ENCODE measurements around the gene STRBP.

Gene STRBP

GRCh38 chr9:123111427-123112014, 156.9 kb downstream of the STRBP start:
- 0 out of 3 replicates have a peak, but pooled peaks have one; percentile 7 for ATAC-seq (ENCODE audit: insufficient read depth, low read depth)
- no peak for DNase-seq
- Histone ChIP-seq H2AFZ (ENCODE audit: low read depth, low read length) (no peak overlapping the region), H3K36me3 (ENCODE audit: insufficient read depth, low read length) (peaks cover 45% of the 10 kb centered on the region), H3K27me3 (ENCODE audit: insufficient read depth, low read length, poor library complexity) (no peaks in the 10 kb centered on the region), H3K9ac (ENCODE audit: low read depth, low read length) (no peak overlapping the region), H3K9me3 (ENCODE audit: insufficient read depth, low read length, severe bottlenecking) (no peaks in the 10 kb centered on the region), H3K4me2 (ENCODE audit: insufficient read depth, low read length) (no peak overlapping the region), H3K27ac (ENCODE audit: low read length) (no peak overlapping the region), H4K20me1 (ENCODE audit: insufficient read depth, low read length) (no peaks in the 10 kb centered on the region), H3K4me1 (ENCODE audit: insufficient read depth, low read length) (no peaks in the 10 kb centered on the region), H3K79me2 (ENCODE audit: insufficient read depth, low read length) (no peaks in the 10 kb centered on the region), H3K4me3 (ENCODE audit: low read depth in 1 of 2, low read length in 2 of 2) (no peak overlapping the region)
- TF ChIP-seq, protein P1, sequence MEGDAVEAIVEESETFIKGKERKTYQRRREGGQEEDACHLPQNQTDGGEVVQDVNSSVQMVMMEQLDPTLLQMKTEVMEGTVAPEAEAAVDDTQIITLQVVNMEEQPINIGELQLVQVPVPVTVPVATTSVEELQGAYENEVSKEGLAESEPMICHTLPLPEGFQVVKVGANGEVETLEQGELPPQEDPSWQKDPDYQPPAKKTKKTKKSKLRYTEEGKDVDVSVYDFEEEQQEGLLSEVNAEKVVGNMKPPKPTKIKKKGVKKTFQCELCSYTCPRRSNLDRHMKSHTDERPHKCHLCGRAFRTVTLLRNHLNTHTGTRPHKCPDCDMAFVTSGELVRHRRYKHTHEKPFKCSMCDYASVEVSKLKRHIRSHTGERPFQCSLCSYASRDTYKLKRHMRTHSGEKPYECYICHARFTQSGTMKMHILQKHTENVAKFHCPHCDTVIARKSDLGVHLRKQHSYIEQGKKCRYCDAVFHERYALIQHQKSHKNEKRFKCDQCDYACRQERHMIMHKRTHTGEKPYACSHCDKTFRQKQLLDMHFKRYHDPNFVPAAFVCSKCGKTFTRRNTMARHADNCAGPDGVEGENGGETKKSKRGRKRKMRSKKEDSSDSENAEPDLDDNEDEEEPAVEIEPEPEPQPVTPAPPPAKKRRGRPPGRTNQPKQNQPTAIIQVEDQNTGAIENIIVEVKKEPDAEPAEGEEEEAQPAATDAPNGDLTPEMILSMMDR (IDR thresholded peaks at IDR 0.05; ENCODE audit: borderline replicate concordance, extremely low read depth, low read length, poor library complexity, severe bottlenecking): no peak
- TF ChIP-seq EZH2 (IDR thresholded peaks at IDR 0.05; ENCODE audit: borderline replicate concordance, low read depth, low read length, severe bottlenecking): no peak

DNA sequence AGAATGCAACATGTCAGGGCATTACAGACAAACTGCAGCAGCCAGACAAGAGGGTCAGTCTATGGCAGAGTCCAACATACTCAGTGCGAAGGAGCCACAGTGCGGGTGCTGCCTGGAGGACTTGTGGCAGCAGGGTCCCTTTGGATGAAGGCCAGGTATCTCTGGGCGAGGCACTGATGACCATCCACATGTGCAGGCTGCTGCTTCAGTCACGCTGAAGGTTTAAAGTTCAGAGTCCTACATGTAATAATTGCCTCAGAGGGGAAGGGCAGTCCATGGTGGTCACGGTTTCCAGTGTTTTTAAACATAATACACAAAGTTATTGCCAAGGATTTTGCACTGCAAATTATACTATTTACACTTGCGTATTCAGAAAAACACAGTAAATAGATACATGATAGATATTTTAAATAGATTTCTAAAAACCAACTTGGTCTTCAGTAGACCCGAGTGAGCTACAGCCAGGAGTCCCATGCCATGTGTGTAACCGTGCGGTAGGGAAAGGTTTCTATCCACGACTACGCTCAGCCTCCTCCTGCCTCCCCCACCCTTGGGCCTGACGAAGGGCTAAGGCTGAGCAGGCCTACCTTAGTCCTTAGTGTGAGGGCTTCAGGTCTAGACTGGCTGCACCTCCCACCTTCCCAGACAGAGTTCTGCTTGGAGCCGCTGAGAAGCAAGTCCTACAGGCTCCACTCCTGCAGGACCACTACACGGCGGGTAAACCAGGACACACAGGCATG, 158.7 kb downstream of the STRBP start:
- H3K4me3 ChIP-seq (ENCODE audit: low read depth in 1 of 2, low read length in 2 of 2): no peak overlapping the region
- no peak overlapping the region for H3K27ac ChIP-seq (ENCODE audit: low read length)
- no peaks in the 10 kb centered on the region; the same call in 1 of the 2 replicates for H4K20me1 ChIP-seq (ENCODE audit: insufficient read depth, low read length)
- H3K9ac ChIP-seq (ENCODE audit: low read depth, low read length): no peak overlapping the region
- TF ChIP-seq, protein P1 (IDR thresholded peaks at IDR 0.05; ENCODE audit: borderline replicate concordance, extremely low read depth, low read length, poor library complexity, severe bottlenecking): no peak
- no peak for TF ChIP-seq EZH2 (IDR thresholded peaks at IDR 0.05; ENCODE audit: borderline replicate concordance, low read depth, low read length, severe bottlenecking)
- no peak for ATAC-seq (ENCODE audit: insufficient read depth, low read depth)
- H3K4me1 ChIP-seq (ENCODE audit: insufficient read depth, low read length): no peaks in the 10 kb centered on the region
- H3K79me2 ChIP-seq (ENCODE audit: insufficient read depth, low read length): no peaks in the 10 kb centered on the region
- no peak overlapping the region for H2AFZ ChIP-seq (ENCODE audit: low read depth, low read length)
- peaks cover 50% of the 10 kb centered on the region for H3K36me3 ChIP-seq (ENCODE audit: insufficient read depth, low read length)
- no peaks in the 10 kb centered on the region for H3K27me3 ChIP-seq (ENCODE audit: insufficient read depth, low read length, poor library complexity)
- DNase-seq: no peak
- no peaks in the 10 kb centered on the region for H3K9me3 ChIP-seq (ENCODE audit: insufficient read depth, low read length, severe bottlenecking)
- H3K4me2 ChIP-seq (ENCODE audit: insufficient read depth, low read length): no peak overlapping the region

GRCh38 chr9:123108976-123109375, 159.4 kb downstream of the STRBP start:
- H3K36me3 ChIP-seq (ENCODE audit: insufficient read depth, low read length): peaks cover 52% of the 10 kb centered on the region
- no peaks in the 10 kb centered on the region for H3K79me2 ChIP-seq (ENCODE audit: insufficient read depth, low read length)
- H2AFZ ChIP-seq (ENCODE audit: low read depth, low read length): no peak overlapping the region
- H3K27me3 ChIP-seq (ENCODE audit: insufficient read depth, low read length, poor library complexity): no peaks in the 10 kb centered on the region
- no peaks in the 10 kb centered on the region for H3K9me3 ChIP-seq (ENCODE audit: insufficient read depth, low read length, severe bottlenecking)
- no peak overlapping the region for H3K4me2 ChIP-seq (ENCODE audit: insufficient read depth, low read length)
- TF ChIP-seq EZH2 (IDR thresholded peaks at IDR 0.05; ENCODE audit: borderline replicate concordance, low read depth, low read length, severe bottlenecking): no peak
- TF ChIP-seq, protein P1 (IDR thresholded peaks at IDR 0.05; ENCODE audit: borderline replicate concordance, extremely low read depth, low read length, poor library complexity, severe bottlenecking): no peak
- H3K27ac ChIP-seq (ENCODE audit: low read length): no peak overlapping the region
- DNase-seq (no peak), ATAC-seq (ENCODE audit: insufficient read depth, low read depth) (no peak)
- no peaks in the 10 kb centered on the region for H3K4me1 ChIP-seq (ENCODE audit: insufficient read depth, low read length)
- H3K9ac ChIP-seq (ENCODE audit: low read depth, low read length): no peak overlapping the region
- H3K4me3 ChIP-seq (ENCODE audit: low read depth in 1 of 2, low read length in 2 of 2): no peak overlapping the region
- no peaks in the 10 kb centered on the region; the same call in 1 of the 2 replicates for H4K20me1 ChIP-seq (ENCODE audit: insufficient read depth, low read length)
